GM12891 (cell line): ENCODE results near the gene SMIM38.

Source experiments
- DNase-seq: peaks from one replicate; pipeline ENCODE4 v3.0.0; 2011; ENCODE audit warnings: low spot score; ENCODE audit not compliant: insufficient read length
- FAIRE-seq: peaks from 2 replicates; lab custom pipeline; 2011; peaks lifted over from hg19 to GRCh38; lab: Jason Lieb, UNC
- PAX5 ChIP-seq: IDR thresholded peaks from 2 replicates; pipeline ENCODE4 v1.6.1; 2011; ENCODE audit warnings: low read length, moderate library complexity, mild to moderate bottlenecking; ENCODE audit not compliant: insufficient read depth, severe bottlenecking
- POLR2A ChIP-seq: IDR thresholded peaks from 2 replicates; pipeline ENCODE4 v1.6.1; 2011; ENCODE audit warnings: low read depth, low read length, control low read depth
- POLR2AphosphoS5 ChIP-seq: IDR thresholded peaks from 2 replicates; pipeline ENCODE4 v1.6.1; 2011; ENCODE audit warnings: low read depth, low read length, control low read depth
- POU2F2 ChIP-seq: IDR thresholded peaks from 2 replicates; pipeline ENCODE4 v1.6.1; 2011; ENCODE audit warnings: low read depth, mild to moderate bottlenecking, control low read depth, low read length, moderate library complexity
- SPI1 ChIP-seq: IDR thresholded peaks from 2 replicates; pipeline ENCODE4 v1.6.1; 2011; ENCODE audit warnings: low read depth, low read length, control low read depth
- TAF1 ChIP-seq: IDR thresholded peaks from 2 replicates; pipeline ENCODE4 v1.6.1; 2011; ENCODE audit warnings: low read depth, low read length, control low read depth

Gene SMIM38

DNA sequence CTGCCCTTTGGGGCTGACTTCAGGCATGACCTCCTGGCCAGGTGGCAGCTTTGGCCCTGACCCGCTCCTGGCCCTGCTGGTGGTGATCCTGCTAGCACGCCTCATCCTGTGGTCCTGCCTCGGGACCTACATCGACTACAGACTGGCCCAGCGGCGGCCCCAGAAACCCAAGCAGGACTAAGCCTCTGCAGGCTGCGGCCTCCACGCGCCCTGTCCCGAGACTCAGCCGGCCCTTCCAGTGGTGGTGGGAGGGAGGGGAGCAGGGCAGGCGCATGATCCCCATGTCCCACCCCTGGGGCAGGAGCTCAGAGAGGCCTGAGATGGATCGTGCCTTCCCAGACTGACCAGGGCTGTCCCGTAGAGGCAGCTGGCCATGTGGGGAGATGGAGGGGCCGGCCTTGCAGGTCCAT is 2.1 kb downstream of the SMIM38 start:
- TF ChIP-seq POU2F2 (no peak), TAF1 (no peak), PAX5 (no peak), SPI1 (no peak), POLR2AphosphoS5 (no peak), POLR2A (no peak)
- FAIRE-seq, result no peak
- DNase-seq, result no peak

DNA sequence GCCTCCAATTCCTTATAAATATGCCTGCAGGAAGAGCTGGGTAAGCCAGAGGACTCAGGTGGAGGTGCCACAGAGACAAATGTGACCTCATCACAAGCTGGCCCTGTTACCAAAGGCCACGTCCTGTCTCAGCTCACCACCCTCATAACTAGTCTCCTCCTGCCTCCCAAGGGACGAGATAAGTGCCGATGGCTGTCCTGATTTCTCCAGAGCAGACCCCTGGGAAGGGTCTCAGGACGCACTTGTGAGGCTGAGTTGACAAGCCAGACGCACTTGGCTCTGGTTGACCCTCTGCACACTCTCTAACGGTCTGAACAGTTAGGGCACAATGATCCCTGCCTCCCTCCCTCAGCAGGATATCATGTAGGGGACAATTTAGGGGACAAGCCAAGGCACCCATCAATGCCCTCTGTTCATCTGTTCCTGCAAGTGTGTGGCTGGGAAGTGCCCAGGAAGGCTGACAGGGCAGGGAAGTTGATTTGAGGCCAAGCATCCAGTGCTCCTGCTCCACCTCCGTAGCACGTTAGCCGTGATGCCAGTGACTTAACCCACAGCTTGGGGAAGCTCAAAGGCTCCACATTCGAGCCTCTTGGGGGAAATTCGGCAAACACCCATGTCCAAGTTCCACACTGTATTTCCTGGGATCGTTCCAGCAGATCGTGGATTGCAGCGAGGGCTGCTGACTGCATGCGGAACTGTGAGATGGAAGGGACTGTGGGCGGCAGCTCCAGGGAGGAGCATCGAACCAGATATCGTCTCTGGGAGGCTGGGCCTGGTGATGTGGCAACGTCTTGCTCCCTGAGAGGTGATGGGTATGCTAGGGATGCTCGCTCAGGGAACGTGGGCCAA is 2.8 kb downstream of the SMIM38 start:
- FAIRE-seq (no peak), DNase-seq (no peak)
- TF ChIP-seq POU2F2 (no peak), POLR2AphosphoS5 (no peak), TAF1 (no peak)

DNA sequence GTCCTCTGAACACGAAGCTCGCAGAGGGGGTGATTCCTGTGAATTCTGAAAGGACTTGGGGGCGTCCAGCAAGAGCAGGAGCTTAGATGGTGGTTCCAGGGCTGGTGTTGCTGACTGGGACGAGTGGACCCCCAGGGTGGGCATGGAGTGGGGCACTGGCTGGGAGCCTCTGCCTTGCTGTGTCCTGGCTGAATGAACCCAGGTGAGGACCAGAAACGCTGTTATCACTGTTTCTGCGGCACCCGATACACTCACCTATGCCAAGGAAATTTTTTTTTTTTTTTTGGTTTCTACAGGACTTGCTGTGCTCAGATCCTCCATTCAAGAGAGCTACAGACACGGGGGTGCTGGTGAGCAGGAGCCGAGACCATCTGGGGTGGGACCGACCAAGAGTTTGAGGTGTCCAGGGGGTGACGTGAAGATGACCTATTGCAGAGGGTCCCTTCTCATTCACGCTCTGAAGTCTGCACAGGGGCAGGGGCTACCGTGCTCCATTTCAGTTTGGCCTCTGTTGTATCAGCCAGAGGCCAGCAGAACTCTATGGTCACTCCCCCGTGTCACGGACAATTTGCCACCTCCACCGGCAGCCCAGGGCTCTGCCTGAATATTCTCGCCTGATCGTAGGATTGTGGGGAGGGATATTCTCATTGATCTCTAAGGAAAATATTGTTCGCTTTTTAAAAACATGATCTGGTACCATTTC is 3.6 kb downstream of the SMIM38 start:
- TF ChIP-seq TAF1 (no peak), POLR2A (no peak), POLR2AphosphoS5 (no peak), PAX5 (no peak), SPI1 (no peak), POU2F2 (no peak)
- no peak for FAIRE-seq
- no peak for DNase-seq

DNA sequence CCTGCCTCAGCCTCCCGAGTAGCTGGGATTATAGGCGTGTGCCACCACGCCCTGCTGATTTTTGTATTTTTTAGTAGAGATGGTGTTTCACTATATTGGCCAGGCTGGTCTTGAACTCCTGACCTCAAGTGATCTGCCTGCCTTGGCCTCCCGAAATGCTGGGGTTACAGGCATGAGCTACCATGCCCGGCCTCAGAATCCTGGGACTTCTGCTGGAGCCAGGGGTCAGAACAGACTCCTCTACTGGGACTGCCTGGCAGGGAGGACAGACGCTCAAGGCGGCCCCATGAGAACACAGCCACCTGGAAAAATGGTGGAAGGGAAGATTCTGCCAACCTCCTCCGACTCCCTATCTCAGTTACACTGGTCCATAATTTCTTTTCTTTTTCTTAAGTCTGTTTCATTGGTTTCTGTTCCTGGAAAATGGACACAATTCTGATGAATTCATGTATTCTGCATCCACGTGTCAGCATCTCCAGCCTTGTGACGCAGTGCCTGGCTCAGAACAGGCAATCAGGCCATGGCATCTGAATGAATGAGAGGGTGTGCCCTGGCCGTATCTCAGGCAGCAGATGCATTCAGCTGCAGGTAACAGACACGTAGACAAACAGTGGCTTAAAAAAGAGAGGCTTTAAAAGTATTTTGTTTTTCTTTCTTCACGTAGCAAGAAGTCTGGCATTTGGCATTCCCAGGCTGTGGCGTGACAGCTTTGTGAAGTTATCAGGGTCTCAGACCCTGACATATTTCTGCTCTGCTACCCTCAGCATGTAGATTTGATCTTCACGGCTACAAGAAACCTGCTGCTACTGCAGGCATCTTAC is 4.8 kb downstream of the SMIM38 start:
- TF ChIP-seq POLR2AphosphoS5 (no peak), POU2F2 (no peak), POLR2A (no peak), TAF1 (no peak), SPI1 (no peak), PAX5 (no peak)
- FAIRE-seq, result no peak
- DNase-seq, result no peak

DNA sequence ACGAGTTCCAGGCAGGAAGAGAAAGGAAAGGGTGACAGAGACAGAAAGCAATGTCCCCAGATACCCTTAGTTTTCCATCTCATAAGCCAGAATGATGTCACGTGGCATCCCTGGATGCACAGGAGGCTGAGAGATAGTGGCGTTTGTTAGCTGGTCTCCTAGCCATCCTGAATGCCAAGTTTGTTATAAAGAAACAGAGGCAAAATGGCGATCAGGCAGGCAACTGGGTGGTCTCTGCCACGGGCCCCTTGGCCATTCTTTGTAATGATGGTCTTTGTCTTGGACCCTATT is 5.3 kb downstream of the SMIM38 start:
- TF ChIP-seq POLR2AphosphoS5 (no peak), POU2F2 (no peak), POLR2A (no peak), PAX5 (no peak), TAF1 (no peak), SPI1 (no peak)
- FAIRE-seq (no peak), DNase-seq (no peak)

DNA sequence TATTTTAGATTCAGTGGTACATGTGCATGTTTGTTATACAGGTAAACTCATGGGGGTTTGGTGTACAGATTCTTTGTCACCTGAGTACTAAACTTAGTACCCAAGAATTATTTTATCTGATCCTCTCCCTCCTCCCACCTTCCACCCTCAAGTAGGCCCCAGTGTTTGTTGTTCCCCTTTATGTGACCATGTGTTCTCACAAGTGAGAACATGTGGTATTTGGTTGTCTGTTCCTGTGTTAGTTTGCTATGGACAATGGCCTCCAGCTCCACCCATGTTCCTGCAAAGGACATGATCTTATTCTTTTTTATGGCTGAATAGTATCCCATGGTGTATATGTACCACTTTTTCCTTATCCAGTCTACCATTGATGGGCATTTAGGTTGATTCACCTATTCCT is 6.8 kb downstream of the SMIM38 start:
- FAIRE-seq, result no peak
- TF ChIP-seq POU2F2 (no peak), PAX5 (no peak), POLR2AphosphoS5 (no peak), POLR2A (no peak), SPI1 (no peak), TAF1 (no peak)
- no peak for DNase-seq

DNA sequence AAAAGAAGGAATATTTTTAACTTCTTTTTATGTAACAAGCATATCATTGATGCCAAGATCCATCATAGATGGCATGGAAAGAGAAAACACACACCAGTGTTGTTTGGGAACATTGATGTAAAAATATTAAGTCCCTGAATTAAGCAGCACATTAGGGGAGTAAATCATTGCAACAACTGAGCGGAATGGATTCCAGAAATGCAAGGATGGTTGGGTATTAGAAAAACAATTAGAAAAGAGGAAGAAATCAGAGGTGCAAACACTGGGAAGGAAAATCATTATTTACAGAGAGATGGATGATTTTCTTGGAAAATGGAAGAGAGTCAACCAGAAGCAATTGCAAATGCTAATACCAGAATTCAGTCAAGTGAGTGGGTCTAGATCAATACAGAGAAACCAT is 8.1 kb downstream of the SMIM38 start:
- no peak for DNase-seq
- TF ChIP-seq POU2F2 (no peak), POLR2AphosphoS5 (no peak), PAX5 (no peak), POLR2A (no peak), SPI1 (no peak), TAF1 (no peak)
- no peak for FAIRE-seq

DNA sequence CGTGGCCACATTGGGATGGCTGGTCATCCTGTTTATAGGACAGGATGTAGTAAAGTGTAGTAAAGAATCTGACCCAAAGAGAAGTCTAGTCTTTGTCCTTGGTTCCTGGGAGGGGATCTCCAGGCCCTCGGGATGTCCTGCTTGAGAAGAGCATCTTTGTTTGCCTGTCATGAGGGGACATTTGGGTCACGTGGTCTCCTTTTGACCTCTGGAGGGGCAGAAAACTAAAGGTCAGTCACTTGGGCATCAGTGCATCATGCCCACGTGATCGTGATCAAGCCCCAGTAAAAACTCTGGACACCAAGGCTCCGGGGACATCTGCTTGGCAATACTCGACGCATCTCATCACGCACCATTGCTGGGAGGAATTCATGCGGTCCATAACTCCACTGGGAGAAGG is 9.1 kb downstream of the SMIM38 start:
- FAIRE-seq (no peak), DNase-seq (no peak)
- no peak for TF ChIP-seq POLR2A
- TF ChIP-seq POLR2AphosphoS5, result no peak
- no peak for TF ChIP-seq PAX5

DNA sequence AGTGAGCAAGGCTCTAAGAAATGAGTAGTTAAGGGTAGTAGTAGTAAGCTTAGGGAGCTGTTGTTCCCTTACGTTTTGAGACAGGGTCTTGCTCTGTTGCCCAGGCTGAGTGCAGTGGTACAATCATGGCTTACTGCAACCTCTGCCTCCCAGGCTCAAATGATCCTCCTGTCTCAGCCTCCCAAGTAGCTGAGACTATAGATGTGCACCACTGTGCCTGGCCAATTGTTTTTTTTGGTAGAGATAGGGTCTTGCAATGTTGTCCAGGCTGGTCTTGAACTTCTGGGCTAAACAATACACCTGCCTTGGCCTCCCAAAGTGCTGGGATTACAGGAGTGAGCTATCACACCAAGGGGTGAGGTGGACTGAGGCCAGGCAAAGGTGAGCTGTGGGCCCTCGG is 10.0 kb downstream of the SMIM38 start:
- FAIRE-seq (no peak), DNase-seq (no peak)
- no peak for TF ChIP-seq POLR2AphosphoS5
- no peak for TF ChIP-seq TAF1
- no peak for TF ChIP-seq PAX5
- TF ChIP-seq POU2F2, result no peak
- TF ChIP-seq POLR2A, result no peak
- TF ChIP-seq SPI1, result no peak
